IMR-90 (cell line): ENCODE results near the gene PCBP3. TPM values are rescaled to one million over a fixed set of nuclear protein-coding genes. Genes with fewer than 3 reads are reported as not detected.

ENCODE experiments used
- ATAC-seq: fragments of 200-7000 bp; cut with Tn5 transposase; 2 replicates; pipeline ENCODE4 v1.9.1; 2020; ENCODE audit warnings: low read depth, mild to moderate bottlenecking, moderate library complexity
- BruUV-seq: library from RNA; stranded (reverse); fragments of 400-500 nt; replicated peaks from 2 replicates; lab custom pipeline; 2021; lab: Mats Ljungman, UMichigan
- CTCF ChIA-PET: fragments of 300-600 bp; formaldehyde crosslinking; extraction: SDS; loops from one replicate; lab custom pipeline; 2021; ENCODE audit warnings: antibody characterized with exemption; lab: Yijun Ruan, JAX
- POLR2A ChIA-PET: fragments of 300-600 bp; sonication (Branson Sonifier 250); formaldehyde crosslinking; loops from one replicate; lab custom pipeline; 2022; ENCODE audit warnings: antibody characterized with exemption; ENCODE audit not compliant: unreplicated experiment; lab: Charles Lee
- DNase-seq: peaks from one replicate; pipeline ENCODE4 v3.0.0; 2013
- H2AFZ ChIP-seq: replicated peaks from 2 replicates; pipeline ENCODE3; 2013; ENCODE audit warnings: low read length, mild to moderate bottlenecking; ENCODE audit not compliant: poor library complexity
- H2AK5ac ChIP-seq: 2 replicates; pipeline ENCODE4 v1.6.1; 2013; ENCODE audit warnings: low read depth, low read length, inconsistent platforms
- H2AK9ac ChIP-seq: replicated peaks from 2 replicates; pipeline ENCODE3; 2013; ENCODE audit warnings: mild to moderate bottlenecking, low read depth, low read length, moderate library complexity; ENCODE audit not compliant: poor library complexity
- H2BK120ac ChIP-seq: 2 replicates; pipeline ENCODE4 v1.6.1; 2013; ENCODE audit warnings: low read depth, low read length, inconsistent platforms
- H2BK15ac ChIP-seq: 3 replicates; pipeline ENCODE4 v1.6.1; 2013; ENCODE audit warnings: low read depth, low read length, inconsistent platforms
- H2BK20ac ChIP-seq: 2 replicates; pipeline ENCODE4 v1.6.1; 2013; ENCODE audit warnings: low read depth, mild to moderate bottlenecking, inconsistent platforms, low read length, moderate library complexity
- H2BK5ac ChIP-seq: 2 replicates; pipeline ENCODE4 v1.6.1; 2013; ENCODE audit warnings: mild to moderate bottlenecking, low read depth, low read length, inconsistent platforms; ENCODE audit not compliant: poor library complexity, severe bottlenecking
- H3K14ac ChIP-seq: replicated peaks from 2 replicates; pipeline ENCODE4 v1.6.1; 2013; ENCODE audit warnings: low read depth, low read length, inconsistent platforms
- H3K18ac ChIP-seq: 2 replicates; pipeline ENCODE4 v1.6.1; 2013; ENCODE audit warnings: low read depth, low read length, control low read depth
- H3K23ac ChIP-seq: 2 replicates; pipeline ENCODE4 v1.6.1; 2013; ENCODE audit warnings: low read depth, low read length, inconsistent platforms
- H3K27ac ChIP-seq: 2 replicates; pipeline ENCODE4 v1.5.1; 2013; ENCODE audit warnings: mild to moderate bottlenecking, control low read depth, low read length; ENCODE audit not compliant: insufficient read depth
- H3K27me3 ChIP-seq: 2 replicates; pipeline ENCODE4 v1.6.1; 2013; ENCODE audit warnings: low read length; ENCODE audit not compliant: control insufficient read depth, insufficient read depth
- H3K36me3 ChIP-seq: 2 replicates; pipeline ENCODE4 v1.6.1; 2013; ENCODE audit warnings: low read length, mixed read lengths; ENCODE audit not compliant: control insufficient read depth, insufficient read depth
- H3K4ac ChIP-seq: 2 replicates; pipeline ENCODE4 v1.6.1; 2013; ENCODE audit warnings: low read depth, low read length, inconsistent platforms
- H3K4me1 ChIP-seq: 2 replicates; pipeline ENCODE4 v1.6.1; 2013; ENCODE audit warnings: low read length, mixed read lengths; ENCODE audit not compliant: control insufficient read depth, insufficient read depth
- H3K4me2 ChIP-seq: 2 replicates; pipeline ENCODE4 v1.6.1; 2013; ENCODE audit warnings: low read depth, mild to moderate bottlenecking, control low read depth, low read length, moderate library complexity
- H3K4me3 ChIP-seq: 2 replicates; pipeline ENCODE4 v1.5.1; 2013; ENCODE audit warnings: low read depth, mild to moderate bottlenecking, control low read depth, low read length, moderate library complexity; ENCODE audit not compliant: insufficient read depth
- H3K56ac ChIP-seq: 2 replicates; pipeline ENCODE4 v1.6.1; 2013; ENCODE audit warnings: low read length, inconsistent platforms; ENCODE audit not compliant: insufficient read depth; ENCODE audit errors: extremely low read depth
- H3K79me1 ChIP-seq, 2 experiments: 2 replicates each; pipeline ENCODE4 v1.6.1; 2013; ENCODE audit warnings: low read length in 2 of 2, inconsistent platforms in 1 of 2, low read depth in 1 of 2
- H3K9ac ChIP-seq: 2 replicates; pipeline ENCODE4 v1.6.1; 2013; ENCODE audit warnings: low read depth, low read length, control low read depth
- H3K9me1 ChIP-seq: 2 replicates; pipeline ENCODE4 v1.6.1; 2013; ENCODE audit warnings: low read length, inconsistent platforms; ENCODE audit not compliant: insufficient read depth
- H3K9me3 ChIP-seq: 2 replicates; pipeline ENCODE4 v1.6.1; 2013; ENCODE audit warnings: low read length; ENCODE audit not compliant: control insufficient read depth, insufficient read depth
- H4K20me1 ChIP-seq: 2 replicates; pipeline ENCODE4 v1.6.1; 2013; ENCODE audit warnings: low read length, inconsistent platforms; ENCODE audit not compliant: insufficient read depth
- H4K5ac ChIP-seq: 2 replicates; pipeline ENCODE4 v1.6.1; 2013; ENCODE audit warnings: mild to moderate bottlenecking, low read depth, low read length, control low read depth
- H4K8ac ChIP-seq, 2 experiments: 2 replicates each; pipeline ENCODE4 v1.6.1; 2013; ENCODE audit warnings: low read depth in 2 of 2, low read length in 2 of 2, control low read depth in 1 of 2, inconsistent platforms in 1 of 2
- H4K91ac ChIP-seq: 2 replicates; pipeline ENCODE4 v1.6.1; 2013; ENCODE audit warnings: low read depth, low read length, inconsistent platforms; ENCODE audit not compliant: insufficient read depth
- BHLHE40 ChIP-seq: fragments of 150-350 bp; IDR thresholded peaks from 2 replicates; pipeline ENCODE4 v1.6.1; 2016; ENCODE audit warnings: mild to moderate bottlenecking, low read depth, low read length
- CEBPB ChIP-seq: IDR thresholded peaks from 2 replicates; pipeline ENCODE4 v1.6.1; 2012; ENCODE audit warnings: low read depth, low read length, improper control_type of control experiment
- RCOR1 ChIP-seq: IDR thresholded peaks from 2 replicates; pipeline ENCODE4 v1.6.1; 2012; ENCODE audit warnings: mild to moderate bottlenecking, low read length, improper control_type of control experiment; ENCODE audit not compliant: insufficient replicate concordance
- RFX5 ChIP-seq: IDR thresholded peaks from 2 replicates; pipeline ENCODE4 v1.8.0; 2012; ENCODE audit warnings: low read depth, mild to moderate bottlenecking, low read length, moderate library complexity
- WGBS, 2 experiments: methylation state at CpG; one replicate each; pipeline versions ENCODE4 v1.1.5 to v1.1.7; 2013; ENCODE audit warnings: missing lambda C conversion rate in 2 of 2; ENCODE audit not compliant: insufficient read length in 1 of 2; ENCODE audit errors: extremely low coverage in 2 of 2; 5-methylcytosine and 5-hydroxymethylcytosine counted together
- dilution Hi-C: fragments of 300-500 bp; cut with HindIII; formaldehyde crosslinking; loops from one replicate; pipeline ENCODE4 v1.14.3; 2018; ENCODE audit warnings: low sequenced_read_pairs; ENCODE audit not compliant: unreplicated experiment
- in situ Hi-C: fragments of 300-500 bp; cut with MboI; formaldehyde crosslinking; loops from 3 replicates; pipeline ENCODE4 v1.14.3; 2019; ENCODE audit warnings: low sequenced_read_pairs, inconsistent platforms, mixed read lengths
- intact Hi-C: fragments of 100-400 bp; cut with micrococcal nuclease; formaldehyde crosslinking; loops from 2 replicates; pipeline ENCODE4 v1.10.0; 2022
- polyA plus RNA-seq, 3 experiments: library from polyadenylated mRNA; depleted of rRNA; stranded (reverse); fragments of >200 nt; gene quantifications; 2 replicates each; pipeline ENCODE4 v1.2.3, GENCODE V29; 2012; ENCODE audit warnings: low replicate concordance in 1 of 3
- total RNA-seq: library from RNA; depleted of rRNA; stranded (reverse); fragments of >200 nt; gene quantifications from 2 replicates; pipeline ENCODE4 v1.2.3, GENCODE V29; 2012

PCBP3 gene
- total and polyA plus RNA-seq, 2 of the 4 experiments (the other 2 are of a cell fraction): 2.9 to 3.9 TPM

DNA sequence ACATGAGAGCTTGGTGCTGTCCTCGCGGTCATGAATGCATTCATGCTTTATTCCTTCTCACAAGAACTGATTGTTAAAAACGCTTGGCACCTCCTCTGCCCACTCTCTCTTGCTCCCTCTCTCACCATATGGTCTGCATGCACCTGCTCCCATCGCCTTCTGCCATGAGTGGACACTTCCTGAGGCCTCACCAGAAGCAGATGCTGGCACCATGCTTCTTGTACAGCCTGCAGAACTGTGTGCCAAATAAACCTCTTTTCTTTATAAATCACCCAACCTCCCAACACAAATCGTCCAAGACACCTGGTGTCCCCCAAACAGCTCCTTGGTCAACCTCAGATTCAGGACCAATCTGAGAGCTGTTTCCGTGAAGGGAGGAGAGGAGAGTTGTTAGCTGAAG lies 43.3 kb upstream of the PCBP3 start:
- POLR2A ChIA-PET: no interaction called here
- Histone ChIP-seq H3K14ac (no peak overlapping the region), H3K18ac (no peak overlapping the region), H3K9me1 (no peaks in the 10 kb centered on the region; the same call in 1 of the 2 replicates), H3K4me3 (no peak overlapping the region), H4K20me1 (no peaks in the 10 kb centered on the region), H3K4me1 (no peaks in the 10 kb centered on the region), H3K23ac (no peak overlapping the region), H3K4me2 (no peak overlapping the region), H2BK15ac (no peak overlapping the region), H3K27me3 (peaks cover 39% of the 10 kb centered on the region), H3K79me1 (no peaks in the 10 kb centered on the region), H2AK9ac (no peak overlapping the region), H3K56ac (no peak overlapping the region), H2AFZ (no peak overlapping the region), H2BK120ac (no peak overlapping the region), H3K36me3 (no peaks in the 10 kb centered on the region), H2BK20ac (no peak overlapping the region), H2BK5ac (no peak overlapping the region), H3K4ac (no peak overlapping the region), H2AK5ac (no peak overlapping the region), H4K8ac (no peak overlapping the region), H3K9ac (no peak overlapping the region), H4K91ac (no peak overlapping the region), H3K27ac (no peak overlapping the region), H4K5ac (no peak overlapping the region), H3K9me3 (peaks cover 24% of the 10 kb centered on the region)
- in situ Hi-C loops (no loop called here), dilution Hi-C loops (no loop called here), intact Hi-C loops (no loop called here)
- CTCF ChIA-PET: no interaction called here
- DNase-seq (no peak), ATAC-seq (no peak)
- 55% methylated on average over 2 of the region's 6 CpGs; no CpG with 5 or more reads in 1 of the 2 experiments for WGBS, 2 experiments
- no peak for TF ChIP-seq BHLHE40
- TF ChIP-seq CEBPB: no peak
- no peak for TF ChIP-seq RCOR1
- no peak for TF ChIP-seq RFX5
- no TSS peak for BruUV-seq
